H1 (cell line): ENCODE results near the gene WDFY1. TPM values are rescaled to one million over a fixed set of nuclear protein-coding genes. Genes with fewer than 3 reads are reported as not detected.

Experiments used
- CTCF ChIA-PET: fragments of 300-600 bp; sonication (Branson Sonifier 250); formaldehyde crosslinking; loops from one replicate; lab custom pipeline; 2021; ENCODE audit not compliant: partially characterized antibody; lab: Charles Lee
- POLR2A ChIA-PET: fragments of 300-600 bp; sonication (Branson Sonifier 250); formaldehyde crosslinking; loops from one replicate; lab custom pipeline; 2021; ENCODE audit warnings: inconsistent platforms; ENCODE audit not compliant: partially characterized antibody; lab: Charles Lee
- DNase-seq, 2 experiments: peaks; one replicate each; pipeline versions ENCODE4 v3.0.0 to v3.0.0-alpha.2; 2010 to 2022; ENCODE audit warnings: low spot score in 2 of 2, low read depth in 1 of 2, mixed read lengths in 1 of 2
- FAIRE-seq: peaks from 2 replicates; lab custom pipeline; 2011; peaks lifted over from hg19 to GRCh38; lab: Jason Lieb, UNC
- H2AFZ ChIP-seq: 2 replicates; pipeline ENCODE4 v1.8.1; 2012; ENCODE audit warnings: low read length, inconsistent platforms
- H2AK5ac ChIP-seq: 2 replicates; pipeline ENCODE4 v1.6.1; 2013; ENCODE audit warnings: low read depth, low read length
- H2BK120ac ChIP-seq: replicated peaks from 2 replicates; pipeline ENCODE3; 2013; ENCODE audit warnings: low read depth, low read length, inconsistent platforms
- H2BK12ac ChIP-seq: 2 replicates; pipeline ENCODE4 v1.6.1; 2013; ENCODE audit warnings: low read depth, low read length
- H2BK15ac ChIP-seq: 2 replicates; pipeline ENCODE4 v1.6.1; 2013; ENCODE audit warnings: low read length
- H2BK20ac ChIP-seq: 2 replicates; pipeline ENCODE4 v1.6.1; 2013; ENCODE audit warnings: low read length
- H2BK5ac ChIP-seq: 2 replicates; pipeline ENCODE4 v1.6.1; 2013; ENCODE audit warnings: low read depth, low read length
- H3K14ac ChIP-seq: 2 replicates; pipeline ENCODE4 v1.6.1; 2013; ENCODE audit warnings: inconsistent platforms; ENCODE audit not compliant: insufficient read length
- H3K18ac ChIP-seq: 2 replicates; pipeline ENCODE4 v1.6.1; 2013; ENCODE audit warnings: low read length; ENCODE audit errors: extremely low read depth
- H3K23ac ChIP-seq: 2 replicates; pipeline ENCODE4 v1.6.1; 2013; ENCODE audit warnings: inconsistent platforms; ENCODE audit not compliant: insufficient read length
- H3K23me2 ChIP-seq: 2 replicates; pipeline ENCODE4 v1.6.1; 2013; ENCODE audit warnings: low read depth, low read length
- H3K27ac ChIP-seq: 2 replicates; pipeline ENCODE4 v1.6.1; 2011; ENCODE audit warnings: low read depth, low read length, inconsistent platforms
- H3K27me3 ChIP-seq, 4 experiments: replicated peaks in 1 of 4; 1 replicate in 1 of 4; 2 replicates in 3 of 4; pipeline versions ENCODE4 v1.6.1 to v1.8.1; 2011 to 2013; ENCODE audit warnings: low read length in 3 of 4, mild to moderate bottlenecking in 3 of 4, inconsistent platforms in 2 of 4, mixed read lengths in 2 of 4, moderate library complexity in 1 of 4; ENCODE audit not compliant: control insufficient read depth in 3 of 4, insufficient read depth in 3 of 4; ENCODE audit errors: extremely low read depth in 1 of 4
- H3K36me3 ChIP-seq, 4 experiments: 2 replicates each; pipeline versions ENCODE4 v1.6.1 to v1.8.1; 2011 to 2013; ENCODE audit warnings: mild to moderate bottlenecking in 4 of 4, low read length in 3 of 4, moderate library complexity in 2 of 4, control low read depth in 1 of 4, inconsistent platforms in 1 of 4; ENCODE audit not compliant: insufficient read depth in 4 of 4, control insufficient read depth in 2 of 4
- H3K4ac ChIP-seq: replicated peaks from 2 replicates; pipeline ENCODE3; 2013; ENCODE audit warnings: low read length, low read depth, mixed read lengths, inconsistent platforms; ENCODE audit not compliant: insufficient read length
- H3K4me1 ChIP-seq, 4 experiments: replicated peaks in 1 of 4; 1 replicate in 1 of 4; 2 replicates in 3 of 4; pipeline versions ENCODE4 v1.6.1 to v1.8.1; 2011 to 2013; ENCODE audit warnings: low read length in 3 of 4, inconsistent platforms in 2 of 4, mixed read lengths in 1 of 4; ENCODE audit not compliant: insufficient read depth in 4 of 4, control insufficient read depth in 3 of 4
- H3K4me2 ChIP-seq, 2 experiments: 2 replicates each; pipeline versions ENCODE4 v1.6.1 to v1.8.1; 2011 to 2013; ENCODE audit warnings: low read depth in 2 of 2, low read length in 2 of 2, control low read depth in 1 of 2, inconsistent platforms in 1 of 2, mild to moderate bottlenecking in 1 of 2; ENCODE audit not compliant: insufficient read depth in 1 of 2
- H3K4me3 ChIP-seq, 4 experiments: fragments of 200-600, 300-600 bp in 1 of 4; sonication (generic), shearing (Covaris generic), sonication (Bioruptor Twin) in 1 of 4; 2 replicates each; pipeline versions ENCODE4 v1.5.1 to v1.8.1; 2011 to 2016; ENCODE audit warnings: low read length in 4 of 4, low read depth in 3 of 4, control low read depth in 2 of 4, inconsistent platforms in 2 of 4, mild to moderate bottlenecking in 2 of 4, mixed read lengths in 1 of 4, moderate library complexity in 1 of 4; ENCODE audit not compliant: insufficient read depth in 2 of 4; ENCODE audit errors: extremely low read depth in 1 of 4
- H3K56ac ChIP-seq: replicated peaks from 2 replicates; pipeline ENCODE3; 2013; ENCODE audit warnings: low read depth, mild to moderate bottlenecking, mixed read lengths, low read length, inconsistent platforms; ENCODE audit not compliant: insufficient read length
- H3K79me1 ChIP-seq: 2 replicates; pipeline ENCODE4 v1.6.1; 2013; ENCODE audit warnings: low read depth, low read length, control low read depth
- H3K79me2 ChIP-seq, 2 experiments: 2 replicates each; pipeline versions ENCODE4 v1.6.1 to v1.8.1; 2012 to 2013; ENCODE audit warnings: low read length in 2 of 2, mild to moderate bottlenecking in 2 of 2, inconsistent platforms in 1 of 2; ENCODE audit not compliant: insufficient read depth in 2 of 2, control insufficient read depth in 1 of 2
- H3K9ac ChIP-seq, 4 experiments: replicated peaks in 1 of 4; 1 replicate in 1 of 4; 2 replicates in 3 of 4; pipeline versions ENCODE4 v1.6.1 to v1.8.1; 2011 to 2013; ENCODE audit warnings: low read depth in 3 of 4, low read length in 3 of 4, control low read depth in 2 of 4, mild to moderate bottlenecking in 2 of 4, moderate library complexity in 2 of 4, inconsistent platforms in 1 of 4; ENCODE audit errors: extremely low read depth in 1 of 4
- H3K9me3 ChIP-seq, 2 experiments: 2 replicates each; pipeline versions ENCODE4 v1.6.1 to v1.8.1; 2012 to 2013; ENCODE audit warnings: mild to moderate bottlenecking in 2 of 2, moderate library complexity in 2 of 2, control low read depth in 1 of 2, inconsistent platforms in 1 of 2, low read depth in 1 of 2, low read length in 1 of 2, mixed read lengths in 1 of 2; ENCODE audit not compliant: insufficient read depth in 2 of 2
- H4K20me1 ChIP-seq, 2 experiments: replicated peaks in 1 of 2; 2 replicates each; pipeline versions ENCODE3 to v1.8.1; 2011 to 2013; ENCODE audit warnings: inconsistent platforms in 2 of 2, low read length in 2 of 2, mild to moderate bottlenecking in 1 of 2; ENCODE audit not compliant: insufficient read depth in 2 of 2, control insufficient read depth in 1 of 2
- H4K5ac ChIP-seq: 2 replicates; pipeline ENCODE4 v1.6.1; 2013; ENCODE audit warnings: low read length, low read depth, mixed read lengths, inconsistent platforms; ENCODE audit not compliant: insufficient read length
- H4K8ac ChIP-seq: 2 replicates; pipeline ENCODE4 v1.8.0; 2013; ENCODE audit warnings: mild to moderate bottlenecking, moderate library complexity, low read length, inconsistent platforms; ENCODE audit not compliant: insufficient read depth; ENCODE audit errors: extremely low read depth
- H4K91ac ChIP-seq: replicated peaks from 2 replicates; pipeline ENCODE3; 2013; ENCODE audit warnings: low read length, mixed read lengths, inconsistent platforms; ENCODE audit not compliant: insufficient read length
- BCL11A ChIP-seq, 2 experiments: IDR thresholded peaks; one replicate each; pipeline ENCODE4 v1.6.1; 2011; ENCODE audit warnings: low read depth in 2 of 2, low read length in 2 of 2, mild to moderate bottlenecking in 2 of 2
- NRF1 ChIP-seq: IDR thresholded peaks from 2 replicates; pipeline ENCODE4 v1.6.1; 2011; ENCODE audit warnings: mild to moderate bottlenecking, low read depth, low read length, improper control_type of control experiment
- RNF2 ChIP-seq: fragments of 200-900, 300-1000 bp; sonication (generic); IDR thresholded peaks from 2 replicates; pipeline ENCODE4 v1.7.1; 2016; ENCODE audit warnings: borderline replicate concordance, low read depth, mild to moderate bottlenecking, antibody characterized with exemption, low read length; ENCODE audit not compliant: poor library complexity, severe bottlenecking; ENCODE audit errors: missing control alignments
- WGBS, 2 experiments: shearing (Covaris generic) in 1 of 2; methylation state at CpG; one replicate each; pipeline versions ENCODE4 v1.1.6 to v1.1.7; 2013 to 2015; ENCODE audit warnings: low lambda C conversion rate in 2 of 2, mixed read lengths in 2 of 2, inconsistent platforms in 1 of 2, low coverage in 1 of 2, missing lambda C conversion rate in 1 of 2; ENCODE audit not compliant: insufficient replicate concordance in 2 of 2, insufficient coverage in 1 of 2, insufficient read length in 1 of 2; ENCODE audit errors: extremely low coverage in 1 of 2, missing lambda C conversion rate in 1 of 2; 5-methylcytosine and 5-hydroxymethylcytosine counted together
- polyA plus RNA-seq, 7 experiments: library from polyadenylated mRNA; depleted of rRNA in 3 of 7; stranded (reverse) in 5 of 7; unstranded in 2 of 7; fragments of >200 nt in 5 of 7; fragments of 200-250 nt in 2 of 7; gene quantifications; 1 replicate in 5 of 7; 2 replicates in 1 of 7; 4 replicates in 1 of 7; pipeline versions ENCODE4 v1.2.1 to v1.2.3, GENCODE V29; 2011 to 2013; ENCODE audit warnings: missing spikeins in 2 of 7, mixed read lengths in 2 of 7
- total RNA-seq: library from RNA; stranded (reverse); fragmentation: NEBNext Ultra II Directional; extraction: Animal tissue kit (Norgen Biotek cat#: 25700); gene quantifications from 2 replicates; pipeline ENCODE4 v1.2.1, GENCODE V29; 2021
- TF ChIP-seq, protein P1 (sequence below), 3 experiments: IDR thresholded peaks; 1 replicate in 2 of 3; 2 replicates in 1 of 3; pipeline versions ENCODE4 v1.5.1 to v1.6.1; 2011; ENCODE audit warnings: low read length in 3 of 3, mild to moderate bottlenecking in 3 of 3, inconsistent platforms in 2 of 3, low read depth in 1 of 3, moderate library complexity in 1 of 3; ENCODE audit not compliant: insufficient read depth in 1 of 3; ENCODE audit errors: control extremely low read depth in 1 of 3

Gene WDFY1
- total and polyA plus RNA-seq, 2 of the 8 experiments (the other 6 are each of a cell fraction or from before 2014, with no cell fraction given) = 68.4 to 94.7 TPM

DNA sequence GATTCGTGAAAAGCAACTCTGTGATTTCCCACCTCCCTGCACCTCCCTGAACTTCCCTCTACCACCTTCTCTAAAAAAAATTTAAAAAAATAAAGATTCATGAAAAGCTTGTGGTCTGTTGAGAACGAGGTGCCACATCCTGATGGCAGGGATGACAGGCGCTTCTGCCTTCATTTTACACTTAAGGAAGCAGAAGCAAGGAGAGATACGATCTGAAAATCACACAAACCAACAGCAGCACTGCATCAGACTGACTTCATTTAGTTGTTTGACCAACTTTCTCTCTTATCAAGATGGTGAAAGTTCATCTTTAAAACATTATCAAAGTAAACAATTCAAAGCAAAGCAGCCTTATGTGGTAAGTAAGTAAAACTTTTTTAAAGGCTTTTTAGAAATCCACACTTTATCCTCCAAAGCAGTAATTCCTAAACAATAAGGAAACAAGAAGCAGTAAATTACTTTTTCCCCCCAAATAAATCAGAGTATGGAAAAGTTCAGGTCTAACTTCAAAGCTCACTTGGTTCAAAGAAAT lies 15.5 kb downstream of the WDFY1 start:
- Histone ChIP-seq H2BK120ac (no peak overlapping the region), H2BK15ac (no peak overlapping the region), H3K9ac (no peak overlapping the region), H3K79me2 (peaks cover 3 to 95% of the 10 kb centered on the region in 2 experiments), H2BK12ac (no peak overlapping the region), H3K23ac (no peak overlapping the region), H3K4ac (no peak overlapping the region), H4K8ac (no peak overlapping the region), H3K14ac (no peak overlapping the region), H4K20me1 (peaks cover 0 to 3% of the 10 kb centered on the region in 2 experiments), H2AFZ (no peak overlapping the region), H3K79me1 (peaks cover 5% of the 10 kb centered on the region), H3K36me3 (peaks cover 0 to 6% (median 0%) of the 10 kb centered on the region in 4 experiments; a peak in 1 of 8 replicates), H3K23me2 (no peaks in the 10 kb centered on the region), H4K5ac (no peak overlapping the region), H3K4me3 (no peak overlapping the region), H3K9me3 (peaks cover 6% of the 10 kb centered on the region in 2 experiments; a peak in 1 of 4 replicates), H3K18ac (no peak overlapping the region), H2AK5ac (peak overlapping the region; percentile 34; the same call in 1 of the 2 replicates), H3K27ac (no peak overlapping the region), H2BK5ac (0 out of 2 replicates have a peak overlapping the region, but pooled peaks have one; percentile 10), H3K4me1 (peaks cover 2 to 12% (median 9%) of the 10 kb centered on the region in 4 experiments; a peak in 5 of 7 replicates), H3K27me3 (no peaks in the 10 kb centered on the region), H4K91ac (no peak overlapping the region), H3K4me2 (0 out of 4 replicates have a peak overlapping the region, but pooled peaks of 1 of the 2 experiments have one; percentile 2), H3K56ac (no peak overlapping the region), H2BK20ac (no peak overlapping the region)
- no peak for TF ChIP-seq RNF2
- TF ChIP-seq, protein P1, sequence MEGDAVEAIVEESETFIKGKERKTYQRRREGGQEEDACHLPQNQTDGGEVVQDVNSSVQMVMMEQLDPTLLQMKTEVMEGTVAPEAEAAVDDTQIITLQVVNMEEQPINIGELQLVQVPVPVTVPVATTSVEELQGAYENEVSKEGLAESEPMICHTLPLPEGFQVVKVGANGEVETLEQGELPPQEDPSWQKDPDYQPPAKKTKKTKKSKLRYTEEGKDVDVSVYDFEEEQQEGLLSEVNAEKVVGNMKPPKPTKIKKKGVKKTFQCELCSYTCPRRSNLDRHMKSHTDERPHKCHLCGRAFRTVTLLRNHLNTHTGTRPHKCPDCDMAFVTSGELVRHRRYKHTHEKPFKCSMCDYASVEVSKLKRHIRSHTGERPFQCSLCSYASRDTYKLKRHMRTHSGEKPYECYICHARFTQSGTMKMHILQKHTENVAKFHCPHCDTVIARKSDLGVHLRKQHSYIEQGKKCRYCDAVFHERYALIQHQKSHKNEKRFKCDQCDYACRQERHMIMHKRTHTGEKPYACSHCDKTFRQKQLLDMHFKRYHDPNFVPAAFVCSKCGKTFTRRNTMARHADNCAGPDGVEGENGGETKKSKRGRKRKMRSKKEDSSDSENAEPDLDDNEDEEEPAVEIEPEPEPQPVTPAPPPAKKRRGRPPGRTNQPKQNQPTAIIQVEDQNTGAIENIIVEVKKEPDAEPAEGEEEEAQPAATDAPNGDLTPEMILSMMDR (IDR thresholded peaks at IDR 0.05; ENCODE audit: control extremely low read depth in 1 of 3, insufficient read depth in 1 of 3, low read depth in 1 of 3, low read length in 3 of 3) = no peak
- no peak for TF ChIP-seq BCL11A (IDR thresholded peaks at IDR 0.05; ENCODE audit: low read depth in 2 of 2, low read length in 2 of 2)
- TF ChIP-seq NRF1 = no peak
- no peak for FAIRE-seq
- CTCF ChIA-PET = interaction anchor here (0.8 to 2.0 kb wide), 4 partner anchors 10 to 238 kb away, joined by 3 to 7 read pairs (median 4); no protein-coding TSS in a partner anchor
- POLR2A ChIA-PET = no interaction called here
- no peak for DNase-seq
- WGBS, 2 experiments = 92% methylated on average over 4 of the region's 4 CpGs; no CpG with 5 or more reads in 1 of the 2 experiments
